ENCODE measurements around the gene SERPINA4. TPM values are rescaled to one million over a fixed set of nuclear protein-coding genes. Genes with fewer than 3 reads are reported as not detected.

SERPINA4 gene
- total and polyA plus RNA-seq, 2 of the 13 experiments (the other 11 are each of a cell fraction or from before 2014, with no cell fraction given): 39.1 to 57.8 TPM

- 0 out of 2 replicates have a peak, but pooled peaks have one; percentile 38 for TF ChIP-seq ZNF639 (CRISPR knock-in tag; conservative IDR thresholded peaks at IDR 0.05)
- TF ChIP-seq HNRNPLL (IDR thresholded peaks at IDR 0.05; ENCODE audit: low read depth, low read length, poor library complexity, severe bottlenecking): peak; percentile 19
- peak; percentile 92 for TF ChIP-seq SRF (IDR thresholded peaks at IDR 0.05; ENCODE audit: low read depth, low read length)
- peak; percentile 45; the same call in 1 of the 2 replicates for TF ChIP-seq TFDP1 (CRISPR knock-in tag; IDR thresholded peaks at IDR 0.05; ENCODE audit: borderline replicate concordance)
- TF ChIP-seq ZNF788 (CRISPR knock-in tag; IDR thresholded peaks at IDR 0.05; ENCODE audit: borderline replicate concordance): peak; percentile 77; the same call in 1 of the 2 replicates
- no peak for TF ChIP-seq TAF15 (IDR thresholded peaks at IDR 0.05; ENCODE audit: low read depth, low read length, poor library complexity, severe bottlenecking)
- peak; percentile 41; the same call in 1 of the 2 replicates for TF ChIP-seq ZMAT3 (CRISPR knock-in tag; conservative IDR thresholded peaks at IDR 0.05)
- TF ChIP-seq CBFB (CRISPR knock-in tag; IDR thresholded peaks at IDR 0.05): no peak; the same call in 1 of the 2 replicates
- peak; percentile 10; the same call in 1 of the 2 replicates for TF ChIP-seq TFDP2 (CRISPR knock-in tag; IDR thresholded peaks at IDR 0.05)
- peak; percentile 45; the same call in 1 of the 2 replicates for TF ChIP-seq RXRA (CRISPR knock-in tag; IDR thresholded peaks at IDR 0.05)
- TF ChIP-seq ZNF138 (CRISPR knock-in tag; IDR thresholded peaks at IDR 0.05; ENCODE audit: low read depth): 0 out of 2 replicates have a peak, but pooled peaks have one; percentile 80
- peak; percentile 4; the same call in 1 of the 2 replicates for TF ChIP-seq PAXIP1 (CRISPR knock-in tag; conservative IDR thresholded peaks at IDR 0.05)
- TF ChIP-seq THAP11 (CRISPR knock-in tag; IDR thresholded peaks at IDR 0.05): peak; percentile 58
- TF ChIP-seq GABPA (IDR thresholded peaks at IDR 0.05; ENCODE audit: low read depth, low read length): peak; percentile 54
- TF ChIP-seq GABPA (CRISPR knock-in tag; IDR thresholded peaks at IDR 0.05; ENCODE audit: low read depth): peak; percentile 82
- peak; percentile 48; the same call in 1 of the 2 replicates for TF ChIP-seq ZBTB20 (CRISPR knock-in tag; IDR thresholded peaks at IDR 0.05; ENCODE audit: borderline replicate concordance, low read depth)
- TF ChIP-seq BRD4 (CRISPR knock-in tag; IDR thresholded peaks at IDR 0.05): peak; percentile 50; the same call in 1 of the 2 replicates
- 0 out of 2 replicates have a peak, but pooled peaks have one; percentile 59 for TF ChIP-seq MEIS1 (CRISPR knock-in tag; IDR thresholded peaks at IDR 0.05; ENCODE audit: borderline replicate concordance)
- peak; percentile 56; the same call in 1 of the 2 replicates for TF ChIP-seq POGK (CRISPR knock-in tag; conservative IDR thresholded peaks at IDR 0.05)
These were observed 20.1 kb downstream of the SERPINA4 start, which contains the start of gene SERPINA5 (continued) for GRCh38 chr14:94581127-94581999.

All from HepG2 (cell line).